Activated T-helper 9 cell treated with anti-CD3 and anti-CD28 coated beads, Interleukin-2, amount 50 U/mL, for 16 hours (primary cell): ENCODE data around the gene RAMP1.
"Not testable (repeated sequence)": the region's sequence is repeated elsewhere in the genome, so short reads cannot be mapped to it uniquely, and the experiment has no call there.

Experiments
- DNase-seq: peaks from one replicate; pipeline ENCODE4 v3.0.0-alpha.2; 2020; ENCODE audit warnings: low read depth

Gene RAMP1

DNA sequence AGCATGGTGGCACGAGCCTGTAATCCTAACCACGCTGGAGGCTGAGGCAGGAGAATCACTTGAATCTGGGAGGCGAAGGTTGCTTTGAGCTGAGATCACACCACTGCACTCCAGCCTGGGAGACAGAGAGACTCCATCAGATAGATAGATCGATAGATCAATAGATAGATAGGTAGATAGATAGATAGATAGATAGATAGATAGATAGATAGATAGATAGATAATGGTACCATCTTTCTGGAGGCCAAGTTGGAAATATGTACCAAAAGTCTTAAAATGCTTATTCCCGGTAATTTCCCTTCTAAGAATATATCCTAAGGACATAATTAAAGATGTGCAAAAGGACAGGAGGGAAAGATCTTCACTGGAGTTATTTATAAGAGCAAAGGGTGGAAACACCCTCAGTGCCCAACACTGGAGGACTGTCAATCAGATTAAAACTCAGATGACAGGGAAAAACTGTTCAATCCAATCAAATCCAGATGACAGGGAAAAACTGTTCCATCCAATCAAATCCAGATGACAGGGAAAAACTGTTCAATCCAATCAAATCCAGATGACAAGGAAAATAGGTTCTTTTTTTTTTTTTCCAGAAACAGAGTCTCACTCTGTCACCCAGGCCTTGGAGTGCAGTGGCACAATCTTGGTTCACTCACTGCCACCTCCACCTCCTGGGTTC, 58.4 kb downstream of the RAMP1 start:
- no peak for DNase-seq

GRCh38 chr2:237919593-237919992, 60.2 kb downstream of the RAMP1 start:
- no peak for DNase-seq

- no peak for DNase-seq
These were observed 61.2 kb downstream of the RAMP1 start for GRCh38 chr2:237920673-237921072.

GRCh38 chr2:237921967-237922492, 62.6 kb downstream of the RAMP1 start:
- no peak for DNase-seq

DNA sequence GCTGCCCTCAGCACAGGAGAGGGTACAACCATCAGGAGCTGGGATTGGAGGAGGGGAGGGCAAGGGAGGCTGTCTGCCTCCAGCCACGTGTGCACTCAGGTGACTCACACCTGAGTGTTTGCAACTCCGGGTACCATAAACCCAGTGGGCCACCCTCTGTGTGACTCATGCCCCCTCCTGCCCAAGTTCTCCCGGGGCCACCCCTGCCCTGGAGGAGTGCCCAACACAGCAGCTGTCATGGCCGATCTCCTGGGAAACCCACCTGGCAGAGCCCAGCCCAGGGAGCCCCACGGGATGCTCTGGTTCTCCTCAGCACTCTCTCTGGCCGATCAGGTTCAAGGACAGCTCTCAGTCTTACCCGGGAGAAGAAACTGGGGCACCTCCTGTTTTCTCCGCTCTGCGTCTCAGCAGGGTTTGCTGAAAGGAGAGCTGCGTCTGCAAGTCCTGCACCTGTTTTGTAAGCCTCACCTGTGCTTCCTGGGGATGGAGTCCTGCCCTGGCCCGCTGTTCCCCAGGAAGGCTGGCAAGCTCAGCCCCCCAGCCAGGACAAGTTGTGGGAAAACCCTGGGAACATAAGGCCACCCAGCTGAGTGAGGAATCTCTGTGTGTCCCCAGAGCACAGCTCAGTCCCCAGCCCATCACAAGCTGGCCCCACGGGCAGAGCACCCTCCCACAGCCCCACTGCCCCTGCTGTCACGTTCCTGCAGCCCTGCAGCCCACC, 63.4 kb downstream of the RAMP1 start:
- no peak for DNase-seq

DNA sequence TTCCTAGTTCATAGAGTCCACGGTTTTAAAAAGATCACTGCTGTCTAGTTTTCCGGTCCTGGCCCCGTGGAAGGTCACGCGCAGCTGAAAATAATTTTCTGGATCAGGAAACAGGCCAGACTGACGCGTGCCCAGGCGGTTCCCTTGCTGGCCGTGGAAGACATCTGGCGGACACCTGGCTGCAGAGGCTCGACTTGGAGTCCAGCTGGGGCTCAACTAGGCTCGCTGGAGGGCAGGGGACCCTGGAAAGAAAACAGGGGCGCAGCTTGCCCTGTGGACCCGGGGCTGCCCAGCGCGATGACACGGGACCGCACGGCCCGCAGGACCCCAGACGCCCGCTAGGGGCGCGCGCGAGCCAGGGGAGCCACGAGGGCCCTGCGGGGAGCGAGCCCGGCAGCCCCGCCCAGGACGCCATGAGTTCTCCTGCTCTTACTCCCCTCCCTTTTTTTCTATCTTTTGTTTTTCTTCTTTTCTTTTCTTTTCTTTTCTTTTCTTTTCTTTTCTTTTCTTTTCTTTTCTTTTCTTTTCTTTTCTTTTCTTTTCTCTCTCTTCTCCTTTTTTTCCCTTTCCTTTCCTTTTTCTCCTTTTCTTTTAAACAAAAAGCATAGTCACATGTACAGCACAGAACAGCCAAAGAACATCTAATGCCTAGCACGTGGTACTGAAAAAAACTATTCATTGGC, 64.2 kb downstream of the RAMP1 start:
- DNase-seq, result peak; percentile 72

DNA sequence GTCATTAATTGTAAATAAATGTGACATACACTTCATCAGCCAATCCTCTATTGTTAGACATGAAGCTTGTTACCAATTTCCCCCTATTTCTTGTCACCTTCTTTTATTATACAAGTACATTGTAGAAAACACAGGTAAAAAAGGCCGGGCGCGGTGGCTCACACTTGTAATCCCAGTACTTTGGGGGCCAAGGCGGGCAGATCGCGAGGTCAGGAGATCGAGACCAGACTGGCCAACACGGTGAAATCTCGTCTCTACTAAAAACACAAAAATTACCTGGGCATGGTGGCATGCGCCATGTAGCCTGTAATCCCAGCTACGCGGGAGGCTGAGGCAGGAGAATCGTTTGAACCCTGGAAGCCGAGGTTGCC, 64.7 kb downstream of the RAMP1 start:
- no peak for DNase-seq

GRCh38 chr2:237927135-237927534, 67.7 kb downstream of the RAMP1 start:
- DNase-seq, result no peak

GRCh38 chr2:237927986-237928385, 68.6 kb downstream of the RAMP1 start:
- DNase-seq, result no peak

- DNase-seq, result no peak
These were observed 70.6 kb downstream of the RAMP1 start for GRCh38 chr2:237929979-237930378.

GRCh38 chr2:237931205-237931721, 71.8 kb downstream of the RAMP1 start:
- DNase-seq, result no peak

DNA sequence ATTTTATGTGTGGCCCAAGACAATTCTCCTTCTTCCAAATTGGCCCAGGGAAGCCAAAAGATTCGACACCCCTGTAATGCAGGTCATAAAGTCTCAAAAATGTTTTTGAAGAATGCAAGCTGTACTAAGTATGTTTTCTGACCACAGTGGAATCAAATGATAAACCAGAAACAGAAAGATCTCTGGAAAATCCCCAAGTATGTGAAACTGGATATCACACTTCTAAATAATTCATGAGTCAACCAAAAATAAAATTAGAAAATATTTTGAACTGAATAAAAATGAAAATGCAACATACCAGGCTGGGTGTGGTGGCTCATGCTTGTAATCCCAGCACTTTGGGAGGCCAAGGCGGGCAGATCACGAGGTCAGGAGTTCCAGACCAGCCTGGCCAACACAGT, 73.3 kb downstream of the RAMP1 start:
- DNase-seq, result no peak

- DNase-seq, result no peak
These were observed 74.8 kb downstream of the RAMP1 start for GRCh38 chr2:237934186-237934585.

- no peak for DNase-seq
These were observed 76.5 kb downstream of the RAMP1 start for GRCh38 chr2:237935740-237936452.

- DNase-seq, result no peak
These were observed 79.8 kb downstream of the RAMP1 start for GRCh38 chr2:237939251-237939650.

GRCh38 chr2:237940828-237941227, 81.4 kb downstream of the RAMP1 start:
- no peak for DNase-seq

DNA sequence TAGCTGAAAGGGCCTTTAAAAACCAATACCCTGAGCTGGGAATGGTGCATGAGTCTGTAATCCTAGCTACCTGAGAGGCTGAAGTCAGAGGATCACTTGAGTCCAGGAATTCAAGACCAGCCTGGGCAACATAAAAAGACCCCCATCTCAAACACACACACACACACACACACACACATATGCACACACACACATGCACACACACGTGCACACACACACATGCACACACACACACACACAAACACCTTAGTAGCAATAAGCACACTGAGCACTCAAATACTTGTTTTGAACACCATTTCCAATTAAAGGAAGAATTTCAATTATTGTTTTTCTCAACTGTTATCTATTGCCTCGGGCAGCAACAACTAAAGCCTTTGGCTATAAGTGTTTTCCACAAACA, 81.8 kb downstream of the RAMP1 start:
- no peak for DNase-seq

GRCh38 chr2:237942513-237942899, 83.1 kb downstream of the RAMP1 start:
- DNase-seq, result no peak

GRCh38 chr2:237943395-237944094, 84.1 kb downstream of the RAMP1 start:
- DNase-seq, result no peak

- no peak for DNase-seq
These were observed 84.9 kb downstream of the RAMP1 start for GRCh38 chr2:237944302-237944701.

GRCh38 chr2:237946423-237946822, 87.0 kb downstream of the RAMP1 start:
- DNase-seq, result no peak

GRCh38 chr2:237951354-237951753, 91.9 kb downstream of the RAMP1 start:
- not testable (repeated sequence) for DNase-seq
